22Rv1 (cell line): ENCODE data around the gene EHBP1.

Experiments
- ZFX ChIP-seq: fragments of 450-650 bp; IDR thresholded peaks from 2 replicates; pipeline ENCODE4 v1.6.1; 2017; ENCODE audit warnings: antibody characterized with exemption, borderline replicate concordance
- TF ChIP-seq, protein P1 (sequence below): fragments of 450-650 bp; IDR thresholded peaks from 2 replicates; pipeline ENCODE4 v1.5.1; 2017; ENCODE audit warnings: mild to moderate bottlenecking

DNA sequence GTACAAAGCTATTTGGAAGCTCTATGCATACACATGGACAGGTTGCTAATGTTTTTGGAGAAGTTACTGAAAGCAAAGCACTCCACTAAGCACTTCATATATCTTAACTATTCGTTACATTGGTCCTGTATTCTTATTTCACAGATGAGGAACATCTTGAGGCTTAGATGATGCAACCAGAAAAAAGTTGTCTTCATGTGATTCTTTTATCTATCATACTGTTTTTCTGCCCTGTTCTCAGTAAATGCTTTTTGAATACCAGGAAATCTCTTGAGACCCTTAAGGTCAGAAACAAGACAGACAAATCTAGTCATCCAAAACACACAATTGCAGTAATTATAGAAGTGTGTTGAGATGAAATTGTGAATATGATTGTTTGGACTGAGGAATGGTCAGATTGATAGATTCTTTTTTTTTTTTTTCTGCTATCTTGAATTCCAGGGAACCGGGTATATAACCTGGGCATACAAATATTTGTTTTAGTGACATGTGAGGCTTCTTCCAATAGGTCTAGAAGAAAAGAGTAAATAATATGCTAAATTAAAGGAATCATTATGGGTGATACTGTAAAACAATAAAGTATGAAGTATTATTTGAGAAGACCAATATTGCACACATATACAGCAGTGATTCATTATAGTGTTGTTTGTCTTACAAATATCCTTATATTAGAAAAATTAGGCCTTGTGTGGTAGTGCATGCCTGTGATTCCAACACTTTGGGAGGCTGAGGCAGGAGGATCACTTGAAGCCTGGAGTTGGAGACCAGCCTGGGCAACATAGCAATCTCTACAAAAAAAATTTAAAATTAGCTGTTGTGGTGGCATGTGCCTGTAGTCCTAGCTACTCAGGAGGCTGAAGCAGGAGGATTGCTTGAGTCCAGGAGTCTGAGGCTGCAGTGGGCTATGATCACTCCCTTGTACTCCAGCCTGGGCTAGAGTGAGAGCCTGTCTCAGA is 33.7 kb downstream of the EHBP1 start:
- TF ChIP-seq, protein P1, sequence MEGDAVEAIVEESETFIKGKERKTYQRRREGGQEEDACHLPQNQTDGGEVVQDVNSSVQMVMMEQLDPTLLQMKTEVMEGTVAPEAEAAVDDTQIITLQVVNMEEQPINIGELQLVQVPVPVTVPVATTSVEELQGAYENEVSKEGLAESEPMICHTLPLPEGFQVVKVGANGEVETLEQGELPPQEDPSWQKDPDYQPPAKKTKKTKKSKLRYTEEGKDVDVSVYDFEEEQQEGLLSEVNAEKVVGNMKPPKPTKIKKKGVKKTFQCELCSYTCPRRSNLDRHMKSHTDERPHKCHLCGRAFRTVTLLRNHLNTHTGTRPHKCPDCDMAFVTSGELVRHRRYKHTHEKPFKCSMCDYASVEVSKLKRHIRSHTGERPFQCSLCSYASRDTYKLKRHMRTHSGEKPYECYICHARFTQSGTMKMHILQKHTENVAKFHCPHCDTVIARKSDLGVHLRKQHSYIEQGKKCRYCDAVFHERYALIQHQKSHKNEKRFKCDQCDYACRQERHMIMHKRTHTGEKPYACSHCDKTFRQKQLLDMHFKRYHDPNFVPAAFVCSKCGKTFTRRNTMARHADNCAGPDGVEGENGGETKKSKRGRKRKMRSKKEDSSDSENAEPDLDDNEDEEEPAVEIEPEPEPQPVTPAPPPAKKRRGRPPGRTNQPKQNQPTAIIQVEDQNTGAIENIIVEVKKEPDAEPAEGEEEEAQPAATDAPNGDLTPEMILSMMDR, result no peak
- no peak for TF ChIP-seq ZFX
